IMR-90 (cell line): ENCODE results near the gene PELI3. TPM values are rescaled to one million over a fixed set of nuclear protein-coding genes. Genes with fewer than 3 reads are reported as not detected.

Experiments
- ATAC-seq: fragments of 200-7000 bp; cut with Tn5 transposase; 2 replicates; pipeline ENCODE4 v1.9.1; 2020; ENCODE audit warnings: low read depth, mild to moderate bottlenecking, moderate library complexity
- BruUV-seq: library from RNA; stranded (reverse); fragments of 400-500 nt; replicated peaks from 2 replicates; lab custom pipeline; 2021; lab: Mats Ljungman, UMichigan
- CTCF ChIA-PET: fragments of 300-600 bp; formaldehyde crosslinking; extraction: SDS; loops from one replicate; lab custom pipeline; 2021; ENCODE audit warnings: antibody characterized with exemption; lab: Yijun Ruan, JAX
- POLR2A ChIA-PET: fragments of 300-600 bp; sonication (Branson Sonifier 250); formaldehyde crosslinking; loops from one replicate; lab custom pipeline; 2022; ENCODE audit warnings: antibody characterized with exemption; ENCODE audit not compliant: unreplicated experiment; lab: Charles Lee
- DNase-seq: peaks from one replicate; pipeline ENCODE4 v3.0.0; 2013
- H2AFZ ChIP-seq: replicated peaks from 2 replicates; pipeline ENCODE3; 2013; ENCODE audit warnings: low read length, mild to moderate bottlenecking; ENCODE audit not compliant: poor library complexity
- H2AK5ac ChIP-seq: 2 replicates; pipeline ENCODE4 v1.6.1; 2013; ENCODE audit warnings: low read depth, low read length, inconsistent platforms
- H2AK9ac ChIP-seq: replicated peaks from 2 replicates; pipeline ENCODE3; 2013; ENCODE audit warnings: mild to moderate bottlenecking, low read depth, low read length, moderate library complexity; ENCODE audit not compliant: poor library complexity
- H2BK120ac ChIP-seq: 2 replicates; pipeline ENCODE4 v1.6.1; 2013; ENCODE audit warnings: low read depth, low read length, inconsistent platforms
- H2BK15ac ChIP-seq: 3 replicates; pipeline ENCODE4 v1.6.1; 2013; ENCODE audit warnings: low read depth, low read length, inconsistent platforms
- H2BK20ac ChIP-seq: 2 replicates; pipeline ENCODE4 v1.6.1; 2013; ENCODE audit warnings: low read depth, mild to moderate bottlenecking, inconsistent platforms, low read length, moderate library complexity
- H2BK5ac ChIP-seq: 2 replicates; pipeline ENCODE4 v1.6.1; 2013; ENCODE audit warnings: mild to moderate bottlenecking, low read depth, low read length, inconsistent platforms; ENCODE audit not compliant: poor library complexity, severe bottlenecking
- H3K14ac ChIP-seq: replicated peaks from 2 replicates; pipeline ENCODE4 v1.6.1; 2013; ENCODE audit warnings: low read depth, low read length, inconsistent platforms
- H3K18ac ChIP-seq: 2 replicates; pipeline ENCODE4 v1.6.1; 2013; ENCODE audit warnings: low read depth, low read length, control low read depth
- H3K23ac ChIP-seq: 2 replicates; pipeline ENCODE4 v1.6.1; 2013; ENCODE audit warnings: low read depth, low read length, inconsistent platforms
- H3K27ac ChIP-seq: 2 replicates; pipeline ENCODE4 v1.5.1; 2013; ENCODE audit warnings: mild to moderate bottlenecking, control low read depth, low read length; ENCODE audit not compliant: insufficient read depth
- H3K27me3 ChIP-seq: 2 replicates; pipeline ENCODE4 v1.6.1; 2013; ENCODE audit warnings: low read length; ENCODE audit not compliant: control insufficient read depth, insufficient read depth
- H3K36me3 ChIP-seq: 2 replicates; pipeline ENCODE4 v1.6.1; 2013; ENCODE audit warnings: low read length, mixed read lengths; ENCODE audit not compliant: control insufficient read depth, insufficient read depth
- H3K4ac ChIP-seq: 2 replicates; pipeline ENCODE4 v1.6.1; 2013; ENCODE audit warnings: low read depth, low read length, inconsistent platforms
- H3K4me1 ChIP-seq: 2 replicates; pipeline ENCODE4 v1.6.1; 2013; ENCODE audit warnings: low read length, mixed read lengths; ENCODE audit not compliant: control insufficient read depth, insufficient read depth
- H3K4me2 ChIP-seq: 2 replicates; pipeline ENCODE4 v1.6.1; 2013; ENCODE audit warnings: low read depth, mild to moderate bottlenecking, control low read depth, low read length, moderate library complexity
- H3K4me3 ChIP-seq: 2 replicates; pipeline ENCODE4 v1.5.1; 2013; ENCODE audit warnings: low read depth, mild to moderate bottlenecking, control low read depth, low read length, moderate library complexity; ENCODE audit not compliant: insufficient read depth
- H3K56ac ChIP-seq: 2 replicates; pipeline ENCODE4 v1.6.1; 2013; ENCODE audit warnings: low read length, inconsistent platforms; ENCODE audit not compliant: insufficient read depth; ENCODE audit errors: extremely low read depth
- H3K79me1 ChIP-seq, 2 experiments: 2 replicates each; pipeline ENCODE4 v1.6.1; 2013; ENCODE audit warnings: low read length in 2 of 2, inconsistent platforms in 1 of 2, low read depth in 1 of 2
- H3K9ac ChIP-seq: 2 replicates; pipeline ENCODE4 v1.6.1; 2013; ENCODE audit warnings: low read depth, low read length, control low read depth
- H3K9me1 ChIP-seq: 2 replicates; pipeline ENCODE4 v1.6.1; 2013; ENCODE audit warnings: low read length, inconsistent platforms; ENCODE audit not compliant: insufficient read depth
- H3K9me3 ChIP-seq: 2 replicates; pipeline ENCODE4 v1.6.1; 2013; ENCODE audit warnings: low read length; ENCODE audit not compliant: control insufficient read depth, insufficient read depth
- H4K20me1 ChIP-seq: 2 replicates; pipeline ENCODE4 v1.6.1; 2013; ENCODE audit warnings: low read length, inconsistent platforms; ENCODE audit not compliant: insufficient read depth
- H4K5ac ChIP-seq: 2 replicates; pipeline ENCODE4 v1.6.1; 2013; ENCODE audit warnings: mild to moderate bottlenecking, low read depth, low read length, control low read depth
- H4K8ac ChIP-seq, 2 experiments: 2 replicates each; pipeline ENCODE4 v1.6.1; 2013; ENCODE audit warnings: low read depth in 2 of 2, low read length in 2 of 2, control low read depth in 1 of 2, inconsistent platforms in 1 of 2
- H4K91ac ChIP-seq: 2 replicates; pipeline ENCODE4 v1.6.1; 2013; ENCODE audit warnings: low read depth, low read length, inconsistent platforms; ENCODE audit not compliant: insufficient read depth
- CEBPB ChIP-seq: IDR thresholded peaks from 2 replicates; pipeline ENCODE4 v1.6.1; 2012; ENCODE audit warnings: low read depth, low read length, improper control_type of control experiment
- CTCF ChIP-seq: conservative IDR thresholded peaks from 2 replicates; pipeline ENCODE4 v1.5.1; 2012; ENCODE audit warnings: mild to moderate bottlenecking, low read depth, low read length, improper control_type of control experiment
- MAFK ChIP-seq: IDR thresholded peaks from 2 replicates; pipeline ENCODE4 v1.6.1; 2012; ENCODE audit warnings: low read depth, low read length, improper control_type of control experiment
- MXI1 ChIP-seq: IDR thresholded peaks from 2 replicates; pipeline ENCODE4 v1.6.1; 2012; ENCODE audit warnings: low read depth, mild to moderate bottlenecking, low read length, moderate library complexity, borderline replicate concordance
- NFE2L2 ChIP-seq: fragments of 150-350 bp; IDR thresholded peaks from 2 replicates; pipeline ENCODE4 v1.6.1; 2016; ENCODE audit warnings: low read depth, mild to moderate bottlenecking, low read length
- POLR2A ChIP-seq: IDR thresholded peaks from 2 replicates; pipeline ENCODE4 v1.6.1; 2012; ENCODE audit warnings: mild to moderate bottlenecking, low read depth, low read length
- RAD21 ChIP-seq: IDR thresholded peaks from 2 replicates; pipeline ENCODE4 v1.6.1; 2012; ENCODE audit warnings: low read length, improper control_type of control experiment
- RCOR1 ChIP-seq: IDR thresholded peaks from 2 replicates; pipeline ENCODE4 v1.6.1; 2012; ENCODE audit warnings: mild to moderate bottlenecking, low read length, improper control_type of control experiment; ENCODE audit not compliant: insufficient replicate concordance
- RFX5 ChIP-seq: IDR thresholded peaks from 2 replicates; pipeline ENCODE4 v1.8.0; 2012; ENCODE audit warnings: low read depth, mild to moderate bottlenecking, low read length, moderate library complexity
- SMC3 ChIP-seq: fragments of 150-350 bp; IDR thresholded peaks from 2 replicates; pipeline ENCODE4 v1.6.1; 2016; ENCODE audit warnings: low read depth, mild to moderate bottlenecking, antibody characterized with exemption, low read length, moderate library complexity
- USF2 ChIP-seq: fragments of 150-350 bp; IDR thresholded peaks from 2 replicates; pipeline ENCODE4 v1.6.1; 2017; ENCODE audit warnings: mild to moderate bottlenecking, antibody characterized with exemption, low read length, low read depth
- WGBS, 2 experiments: methylation state at CpG; one replicate each; pipeline versions ENCODE4 v1.1.5 to v1.1.7; 2013; ENCODE audit warnings: missing lambda C conversion rate in 2 of 2; ENCODE audit not compliant: insufficient read length in 1 of 2; ENCODE audit errors: extremely low coverage in 2 of 2; 5-methylcytosine and 5-hydroxymethylcytosine counted together
- dilution Hi-C: fragments of 300-500 bp; cut with HindIII; formaldehyde crosslinking; loops from one replicate; pipeline ENCODE4 v1.14.3; 2018; ENCODE audit warnings: low sequenced_read_pairs; ENCODE audit not compliant: unreplicated experiment
- in situ Hi-C: fragments of 300-500 bp; cut with MboI; formaldehyde crosslinking; loops from 3 replicates; pipeline ENCODE4 v1.14.3; 2019; ENCODE audit warnings: low sequenced_read_pairs, inconsistent platforms, mixed read lengths
- intact Hi-C: fragments of 100-400 bp; cut with micrococcal nuclease; formaldehyde crosslinking; loops from 2 replicates; pipeline ENCODE4 v1.10.0; 2022
- polyA plus RNA-seq, 3 experiments: library from polyadenylated mRNA; depleted of rRNA; stranded (reverse); fragments of >200 nt; gene quantifications; 2 replicates each; pipeline ENCODE4 v1.2.3, GENCODE V29; 2012; ENCODE audit warnings: low replicate concordance in 1 of 3
- total RNA-seq: library from RNA; depleted of rRNA; stranded (reverse); fragments of >200 nt; gene quantifications from 2 replicates; pipeline ENCODE4 v1.2.3, GENCODE V29; 2012

PELI3 gene
- total and polyA plus RNA-seq, 2 of the 4 experiments (the other 2 are of a cell fraction): 5.0 to 6.3 TPM

GRCh38 chr11:66497206-66497605 lies 30.5 kb downstream of the PELI3 start:
- Histone ChIP-seq H2AFZ (no peak overlapping the region), H2BK15ac (no peak overlapping the region), H3K4me2 (no peak overlapping the region), H3K36me3 (peaks cover 37% of the 10 kb centered on the region), H2BK5ac (no peak overlapping the region), H3K4me1 (no peaks in the 10 kb centered on the region), H4K5ac (no peak overlapping the region), H3K23ac (no peak overlapping the region), H3K79me1 (no peaks in the 10 kb centered on the region), H4K8ac (no peak overlapping the region), H3K18ac (no peak overlapping the region), H2BK20ac (no peak overlapping the region), H3K9me1 (no peaks in the 10 kb centered on the region), H3K27me3 (no peaks in the 10 kb centered on the region), H3K4me3 (no peak overlapping the region), H4K20me1 (no peaks in the 10 kb centered on the region), H3K9ac (no peak overlapping the region), H2BK120ac (no peak overlapping the region), H4K91ac (no peak overlapping the region), H2AK9ac (no peak overlapping the region), H3K56ac (no peak overlapping the region), H3K14ac (no peak overlapping the region), H3K4ac (no peak overlapping the region), H3K9me3 (no peaks in the 10 kb centered on the region), H3K27ac (no peak overlapping the region), H2AK5ac (no peak overlapping the region)
- dilution Hi-C loops: no loop called here
- ATAC-seq (no peak), DNase-seq (no peak)
- WGBS, 2 experiments: 96% methylated on average over 13 of the region's 16 CpGs; no CpG with 5 or more reads in 1 of the 2 experiments
- ChIA-PET CTCF (no interaction called here), POLR2A (no interaction called here)
- in situ Hi-C loops: no loop called here
- TF ChIP-seq USF2 (no peak), NFE2L2 (no peak), MXI1 (no peak), CTCF (no peak), MAFK (no peak), SMC3 (no peak), RAD21 (no peak), POLR2A (no peak), CEBPB (no peak), RFX5 (no peak), RCOR1 (no peak)
- BruUV-seq: no TSS peak
- intact Hi-C loops: no loop called here
